Kidney epithelial cell (primary cell): ENCODE measurements around the gene GRK4. TPM values are rescaled to one million over a fixed set of nuclear protein-coding genes. Genes with fewer than 3 reads are reported as not detected.
"Not testable (repeated sequence)": the region's sequence is repeated elsewhere in the genome, so short reads cannot be mapped to it uniquely, and the experiment has no call there.

Source experiments
- DNase-seq: peaks from one replicate; pipeline ENCODE4 v3.0.0-alpha.2; 2010; ENCODE audit warnings: low read depth
- H3K27me3 ChIP-seq: 2 replicates; pipeline ENCODE4 v1.6.0; 2011; ENCODE audit warnings: low read length; ENCODE audit not compliant: control insufficient read depth, insufficient read depth
- H3K36me3 ChIP-seq: 2 replicates; pipeline ENCODE4 v1.5.1; 2011; ENCODE audit warnings: low read length; ENCODE audit not compliant: control insufficient read depth, insufficient read depth
- H3K4me3 ChIP-seq: 2 replicates; pipeline ENCODE4 v1.5.1; 2011; ENCODE audit warnings: low read depth, mild to moderate bottlenecking, control low read depth, low read length
- total RNA-seq: library from RNA; depleted of rRNA; stranded (reverse); fragments of >200 nt; gene quantifications from 2 replicates; pipeline ENCODE4 v1.2.3, GENCODE V29; 2015
- TF ChIP-seq, protein P1 (sequence below): IDR thresholded peaks from 2 replicates; pipeline ENCODE4 v1.5.1; 2011; ENCODE audit warnings: mild to moderate bottlenecking, moderate library complexity, low read length, control low read depth, inconsistent platforms; ENCODE audit not compliant: insufficient read depth, poor library complexity, severe bottlenecking

GRK4 gene
- total RNA-seq, 1 donor from 2014 or later, result 6.3 TPM

DNA sequence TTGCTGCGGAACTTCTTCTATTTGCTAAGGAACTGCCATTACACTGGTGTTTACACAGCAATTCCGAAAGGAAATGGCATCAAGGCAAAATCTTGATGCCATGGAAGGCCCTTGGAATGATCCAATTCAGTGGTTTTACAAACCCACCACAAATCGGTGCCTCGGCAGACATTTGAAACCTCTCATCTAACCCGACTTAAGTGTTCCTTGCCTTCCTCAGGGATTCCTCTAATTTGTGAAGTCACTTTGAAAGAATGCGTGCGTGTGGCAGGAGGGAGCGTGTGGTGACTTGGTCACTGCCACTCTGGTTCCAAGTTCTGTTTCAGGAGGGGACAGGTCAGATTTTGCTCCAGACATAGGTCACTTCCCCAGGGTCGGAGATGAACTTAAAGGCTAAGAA lies 4.9 kb upstream of the GRK4 start:
- Histone ChIP-seq H3K27me3 (no peaks in the 10 kb centered on the region), H3K4me3 (no peak overlapping the region), H3K36me3 (peaks cover 2% of the 10 kb centered on the region)
- TF ChIP-seq, protein P1, sequence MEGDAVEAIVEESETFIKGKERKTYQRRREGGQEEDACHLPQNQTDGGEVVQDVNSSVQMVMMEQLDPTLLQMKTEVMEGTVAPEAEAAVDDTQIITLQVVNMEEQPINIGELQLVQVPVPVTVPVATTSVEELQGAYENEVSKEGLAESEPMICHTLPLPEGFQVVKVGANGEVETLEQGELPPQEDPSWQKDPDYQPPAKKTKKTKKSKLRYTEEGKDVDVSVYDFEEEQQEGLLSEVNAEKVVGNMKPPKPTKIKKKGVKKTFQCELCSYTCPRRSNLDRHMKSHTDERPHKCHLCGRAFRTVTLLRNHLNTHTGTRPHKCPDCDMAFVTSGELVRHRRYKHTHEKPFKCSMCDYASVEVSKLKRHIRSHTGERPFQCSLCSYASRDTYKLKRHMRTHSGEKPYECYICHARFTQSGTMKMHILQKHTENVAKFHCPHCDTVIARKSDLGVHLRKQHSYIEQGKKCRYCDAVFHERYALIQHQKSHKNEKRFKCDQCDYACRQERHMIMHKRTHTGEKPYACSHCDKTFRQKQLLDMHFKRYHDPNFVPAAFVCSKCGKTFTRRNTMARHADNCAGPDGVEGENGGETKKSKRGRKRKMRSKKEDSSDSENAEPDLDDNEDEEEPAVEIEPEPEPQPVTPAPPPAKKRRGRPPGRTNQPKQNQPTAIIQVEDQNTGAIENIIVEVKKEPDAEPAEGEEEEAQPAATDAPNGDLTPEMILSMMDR, result no peak
- DNase-seq, result no peak

DNA sequence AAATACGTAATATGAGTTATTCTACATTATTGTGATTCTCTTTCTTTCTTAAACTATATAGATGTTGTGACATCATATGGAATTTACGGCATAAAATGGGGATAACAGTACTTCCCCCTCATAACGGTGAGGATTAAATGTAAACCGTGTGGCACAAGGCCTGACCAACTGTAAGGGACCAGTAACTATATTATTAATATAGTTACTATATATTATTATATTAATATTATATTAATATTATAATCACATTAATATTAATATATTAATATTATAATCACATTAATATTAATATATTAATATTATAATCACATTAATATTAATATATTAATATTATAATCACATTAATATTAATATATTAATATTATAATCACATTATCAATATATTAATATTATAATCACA lies 2.9 kb upstream of the GRK4 start:
- H3K4me3 ChIP-seq, DNase-seq, H3K27me3 ChIP-seq, H3K36me3 ChIP-seq: not testable (repeated sequence)

DNA sequence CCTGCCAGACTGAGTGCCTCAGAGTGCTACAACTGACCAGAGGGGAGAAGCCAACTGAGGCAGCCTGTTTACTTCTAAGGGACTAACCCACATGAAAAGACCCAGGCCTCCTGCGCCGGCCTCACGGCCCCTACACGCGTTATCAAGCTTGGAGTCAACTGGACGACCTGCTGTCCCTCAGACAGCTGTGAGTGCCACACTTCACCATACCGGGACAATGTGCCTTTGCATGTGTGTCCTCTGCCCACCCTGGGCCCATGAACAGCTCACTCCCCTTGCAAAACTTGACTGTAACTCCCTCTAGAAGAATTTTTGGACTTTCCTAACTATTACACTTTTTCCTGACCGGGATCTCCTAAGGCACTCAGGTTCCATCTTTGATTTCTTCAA lies 2.0 kb upstream of the GRK4 start:
- TF ChIP-seq, protein P1, result no peak
- no peaks in the 10 kb centered on the region for H3K27me3 ChIP-seq
- no peak overlapping the region for H3K4me3 ChIP-seq
- H3K36me3 ChIP-seq, result no peaks in the 10 kb centered on the region
- DNase-seq, result no peak

DNA sequence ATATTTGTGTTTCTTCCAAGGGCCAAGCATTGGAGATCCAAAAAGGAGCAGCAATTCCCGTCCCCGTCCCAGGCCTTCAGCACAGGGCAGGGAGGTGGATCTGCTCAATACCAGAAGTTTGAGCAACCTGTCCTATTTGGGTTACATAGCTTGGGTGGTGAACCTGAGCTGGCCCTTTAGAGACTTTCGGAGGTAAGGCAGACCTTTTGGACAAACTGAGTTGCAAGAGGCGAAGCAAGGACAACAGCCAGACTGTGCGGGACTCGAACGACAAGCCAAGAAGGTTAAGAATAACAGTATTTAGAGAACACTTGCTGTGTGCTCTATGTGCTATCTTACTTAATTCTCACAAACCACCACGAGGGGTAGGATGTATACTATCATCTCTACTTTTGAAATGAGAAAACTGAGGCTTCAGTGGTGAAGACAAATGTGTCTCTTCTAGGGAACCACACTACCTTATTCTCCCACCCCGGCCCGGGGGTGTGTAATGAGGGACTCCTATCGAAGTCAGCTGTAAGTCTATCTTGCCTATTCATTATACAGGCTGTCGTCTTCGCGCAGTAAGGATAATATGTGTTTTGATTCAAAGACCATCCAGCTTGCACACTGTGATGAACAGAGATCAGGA lies 1.4 kb upstream of the GRK4 start:
- Histone ChIP-seq H3K27me3 (no peaks in the 10 kb centered on the region), H3K36me3 (no peaks in the 10 kb centered on the region), H3K4me3 (peak overlapping the region; percentile 58)
- TF ChIP-seq, protein P1, result no peak
- DNase-seq, result no peak

DNA sequence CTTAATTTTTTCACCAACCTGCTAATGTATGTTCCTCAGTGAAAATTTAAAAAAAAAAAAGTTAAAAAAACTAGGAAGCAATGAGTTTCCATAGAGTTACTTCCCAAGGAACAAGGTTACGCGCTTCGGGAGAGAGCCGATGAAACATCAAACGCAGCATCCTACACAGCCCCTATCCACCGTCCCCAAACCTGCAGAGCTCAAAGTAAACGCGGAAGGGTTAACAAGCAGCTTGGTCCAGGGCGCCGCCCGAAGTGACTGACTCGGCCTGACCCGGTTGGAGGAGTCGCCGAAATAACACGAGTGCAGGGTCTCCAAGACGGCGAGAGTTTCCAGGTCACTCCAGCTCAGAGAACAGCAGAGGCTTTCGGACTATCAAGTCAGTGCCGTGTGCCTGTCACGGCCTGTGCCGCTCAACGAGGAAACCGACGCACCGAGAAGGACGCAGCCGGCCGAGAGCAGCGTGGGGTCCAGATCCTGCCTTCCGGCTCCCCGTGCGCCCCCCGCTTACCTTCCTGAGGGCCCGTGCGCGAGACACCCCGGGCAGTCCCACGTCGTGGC lies 677 bp upstream of the GRK4 start:
- no peaks in the 10 kb centered on the region for H3K36me3 ChIP-seq

DNA sequence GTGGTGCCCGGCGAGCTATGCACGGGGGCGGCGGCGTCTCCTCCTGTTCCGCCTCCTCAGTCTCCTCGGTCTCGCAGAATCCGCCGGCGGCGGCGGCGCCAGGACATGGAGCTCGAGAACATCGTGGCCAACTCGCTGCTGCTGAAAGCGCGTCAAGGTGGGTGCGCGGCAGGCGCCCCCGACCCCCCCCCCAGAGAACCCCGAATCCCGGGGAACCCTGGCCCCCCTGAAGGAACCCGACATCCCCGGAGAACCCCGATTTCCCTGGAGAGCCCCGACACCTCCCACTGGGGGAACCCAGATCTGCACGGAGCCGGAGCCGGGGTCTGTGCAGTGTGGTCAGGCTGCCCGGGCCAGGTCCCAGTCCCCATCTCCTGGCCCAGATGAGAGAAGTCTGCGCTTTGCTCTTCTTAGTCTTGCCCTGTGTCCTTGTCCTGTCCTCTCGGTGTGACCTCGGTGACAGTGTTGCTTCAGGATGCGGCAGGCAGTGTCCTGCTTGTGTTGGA lies 648 bp downstream of the GRK4 start:
- TF ChIP-seq, protein P1, result no peak
- no peaks in the 10 kb centered on the region for H3K27me3 ChIP-seq
- DNase-seq, result no peak
- no peaks in the 10 kb centered on the region for H3K36me3 ChIP-seq
- peak overlapping the region; percentile 58 for H3K4me3 ChIP-seq

More for the DNA sequence above, 677 bp upstream of the GRK4 start:
- TF ChIP-seq, protein P1, result no peak
- peak overlapping the region; percentile 58 for H3K4me3 ChIP-seq
- DNase-seq, result no peak
- H3K27me3 ChIP-seq, result no peaks in the 10 kb centered on the region
